Activated CD8-positive, alpha-beta T cell treated with anti-CD3 and anti-CD28 coated beads for 36 hours (primary cell): ENCODE results near the gene STXBP3. TPM values are rescaled to one million over a fixed set of nuclear protein-coding genes. Genes with fewer than 3 reads are reported as not detected.

ENCODE experiments used
- ATAC-seq: fragments of 200-7000 bp; cut with Tn5 transposase; one replicate; pipeline ENCODE4 v1.10.0; 2021; ENCODE audit warnings: mild to moderate bottlenecking, moderate library complexity
- CTCF ChIA-PET: fragments of 350-600 bp; sonication (Branson Sonifier 250); formaldehyde crosslinking; loops from one replicate; lab custom pipeline; 2021; ENCODE audit warnings: antibody characterized with exemption; lab: Charles Lee
- POLR2A ChIA-PET: fragments of 350-600 bp; sonication (Branson Sonifier 250); formaldehyde crosslinking; loops from one replicate; lab custom pipeline; 2021; ENCODE audit warnings: antibody characterized with exemption; lab: Charles Lee
- DNase-seq: peaks from one replicate; pipeline ENCODE4 v3.0.0-alpha.2; 2020
- H3K27ac Mint-ChIP-seq: one replicate; pipeline ENCODE4 v1.8.0; 2021; ENCODE audit warnings: mild to moderate bottlenecking, mixed read lengths
- H3K27me3 Mint-ChIP-seq: one replicate; pipeline ENCODE4 v1.8.0; 2021; ENCODE audit warnings: mixed read lengths
- H3K36me3 Mint-ChIP-seq: one replicate; pipeline ENCODE4 v1.8.0; 2021; ENCODE audit warnings: low read depth, mixed read lengths
- H3K4me1 Mint-ChIP-seq: one replicate; pipeline ENCODE4 v1.8.0; 2021; ENCODE audit warnings: low read depth, mixed read lengths
- H3K4me3 Mint-ChIP-seq: one replicate; pipeline ENCODE4 v1.8.0; 2021; ENCODE audit warnings: mild to moderate bottlenecking, moderate library complexity, mixed read lengths
- H3K9me3 Mint-ChIP-seq: one replicate; pipeline ENCODE4 v1.8.0; 2021; ENCODE audit warnings: mixed read lengths
- intact Hi-C: fragments of 100-400 bp; cut with micrococcal nuclease; formaldehyde crosslinking; loops from one replicate; pipeline ENCODE4 v1.10.0; 2022
- total RNA-seq, 2 experiments: library from RNA; stranded (reverse); gene quantifications; one replicate each; pipeline ENCODE4 v1.2.3, GENCODE V29; 2021
- TF ChIP-seq, protein P1 (sequence below): fragments of 200-600 bp; IDR thresholded peaks from one replicate; pipeline ENCODE4 v1.8.0; 2022; ENCODE audit warnings: antibody characterized with exemption, mild to moderate bottlenecking

The STXBP3 gene
- total RNA-seq, 2 experiments from 2014 or later = 34.4 to 38.3 TPM

DNA sequence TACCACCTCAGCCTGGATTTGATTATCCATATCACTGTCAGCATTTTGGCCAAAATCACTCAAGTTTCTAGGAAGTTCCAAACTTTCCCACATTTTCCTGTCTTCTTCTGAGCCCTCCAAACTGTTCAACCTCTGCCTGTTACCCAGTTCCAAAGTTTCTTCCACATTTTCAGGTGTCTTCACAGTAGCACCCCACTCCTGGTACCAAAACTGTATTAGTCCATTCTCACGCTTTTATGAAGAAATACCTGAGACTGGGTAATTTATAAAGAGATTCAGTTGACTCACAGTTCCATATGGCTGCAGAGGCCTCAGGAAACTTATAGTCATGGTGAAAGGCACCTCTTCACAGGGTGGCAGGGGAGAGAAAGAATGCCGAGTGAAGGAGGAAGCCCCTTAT, 39.4 kb downstream of the STXBP3 start:
- ChIA-PET POLR2A (interaction anchor here (0.6 kb wide), 1 partner anchor 104 kb away, joined by 3 read pairs; no protein-coding TSS in a partner anchor), CTCF (no interaction called here)
- Mint-ChIP-seq H3K4me1 (no peaks in the 10 kb centered on the region), H3K36me3 (peaks cover 77% of the 10 kb centered on the region), H3K4me3 (no peak overlapping the region), H3K27me3 (no peaks in the 10 kb centered on the region), H3K27ac (no peak overlapping the region), H3K9me3 (peaks cover 26% of the 10 kb centered on the region)
- TF ChIP-seq, protein P1, sequence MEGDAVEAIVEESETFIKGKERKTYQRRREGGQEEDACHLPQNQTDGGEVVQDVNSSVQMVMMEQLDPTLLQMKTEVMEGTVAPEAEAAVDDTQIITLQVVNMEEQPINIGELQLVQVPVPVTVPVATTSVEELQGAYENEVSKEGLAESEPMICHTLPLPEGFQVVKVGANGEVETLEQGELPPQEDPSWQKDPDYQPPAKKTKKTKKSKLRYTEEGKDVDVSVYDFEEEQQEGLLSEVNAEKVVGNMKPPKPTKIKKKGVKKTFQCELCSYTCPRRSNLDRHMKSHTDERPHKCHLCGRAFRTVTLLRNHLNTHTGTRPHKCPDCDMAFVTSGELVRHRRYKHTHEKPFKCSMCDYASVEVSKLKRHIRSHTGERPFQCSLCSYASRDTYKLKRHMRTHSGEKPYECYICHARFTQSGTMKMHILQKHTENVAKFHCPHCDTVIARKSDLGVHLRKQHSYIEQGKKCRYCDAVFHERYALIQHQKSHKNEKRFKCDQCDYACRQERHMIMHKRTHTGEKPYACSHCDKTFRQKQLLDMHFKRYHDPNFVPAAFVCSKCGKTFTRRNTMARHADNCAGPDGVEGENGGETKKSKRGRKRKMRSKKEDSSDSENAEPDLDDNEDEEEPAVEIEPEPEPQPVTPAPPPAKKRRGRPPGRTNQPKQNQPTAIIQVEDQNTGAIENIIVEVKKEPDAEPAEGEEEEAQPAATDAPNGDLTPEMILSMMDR = no peak
- no peak for ATAC-seq
- intact Hi-C loops = no loop called here
- DNase-seq = no peak

DNA sequence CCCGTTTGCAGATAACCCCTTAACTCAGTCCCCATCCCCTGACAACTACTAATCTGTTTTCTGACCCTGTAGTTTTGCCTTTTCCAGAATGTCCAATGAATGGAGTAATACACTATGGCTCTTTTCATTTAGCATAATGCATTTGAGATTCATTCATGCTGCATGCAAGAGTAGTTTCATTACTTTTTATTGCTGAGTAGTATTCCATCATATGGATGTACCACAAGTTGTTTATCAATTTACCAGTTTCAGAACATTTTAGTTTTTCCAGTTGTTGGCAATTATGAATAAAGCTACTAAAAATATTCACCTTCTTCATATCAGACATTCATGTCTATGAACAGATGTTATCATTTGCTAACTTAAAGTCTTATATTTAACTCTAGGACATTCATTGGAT, 45.3 kb downstream of the STXBP3 start:
- H3K27ac Mint-ChIP-seq = no peak overlapping the region
- H3K9me3 Mint-ChIP-seq = peaks cover 15% of the 10 kb centered on the region
- no peaks in the 10 kb centered on the region for H3K4me1 Mint-ChIP-seq
- CTCF ChIA-PET = interaction anchor here (2.0 kb wide), 1 partner anchor 36 kb away, joined by 6 read pairs; no protein-coding TSS in a partner anchor
- no peaks in the 10 kb centered on the region for H3K27me3 Mint-ChIP-seq
- H3K36me3 Mint-ChIP-seq = peaks cover 54% of the 10 kb centered on the region
- DNase-seq (no peak), ATAC-seq (no peak)
- POLR2A ChIA-PET = no interaction called here
- TF ChIP-seq, protein P1 = no peak
- intact Hi-C loops = no loop called here
- no peak overlapping the region for H3K4me3 Mint-ChIP-seq

DNA sequence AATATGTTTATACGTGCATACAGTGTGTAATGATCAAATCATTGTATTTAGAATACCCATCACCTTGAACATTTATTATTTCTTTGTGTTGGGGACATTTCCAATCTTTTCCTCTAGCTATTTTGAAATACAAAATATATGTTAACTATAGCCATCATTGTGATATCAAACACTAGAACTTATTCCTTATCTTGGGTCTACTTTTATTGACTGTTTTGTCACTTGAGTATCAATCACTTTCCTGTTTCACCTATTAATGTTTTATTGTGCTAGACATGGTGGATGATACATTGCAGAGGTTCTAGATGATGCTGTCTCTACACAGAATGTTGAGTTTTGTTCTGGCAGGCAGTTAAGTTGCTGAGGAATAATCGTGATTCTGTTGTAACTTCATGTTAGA, 45.9 kb downstream of the STXBP3 start:
- intact Hi-C loops = no loop called here
- TF ChIP-seq, protein P1 = no peak
- H3K27ac Mint-ChIP-seq = no peak overlapping the region
- H3K27me3 Mint-ChIP-seq = no peaks in the 10 kb centered on the region
- POLR2A ChIA-PET = no interaction called here
- ATAC-seq (no peak), DNase-seq (no peak)
- no peak overlapping the region for H3K4me3 Mint-ChIP-seq
- CTCF ChIA-PET = interaction anchor here (0.6 to 2.0 kb wide), 2 partner anchors 36 to 131 kb away, joined by 3 to 6 read pairs; no protein-coding TSS in a partner anchor
- H3K4me1 Mint-ChIP-seq = no peaks in the 10 kb centered on the region
- H3K9me3 Mint-ChIP-seq = peaks cover 15% of the 10 kb centered on the region
- H3K36me3 Mint-ChIP-seq = peaks cover 50% of the 10 kb centered on the region

DNA sequence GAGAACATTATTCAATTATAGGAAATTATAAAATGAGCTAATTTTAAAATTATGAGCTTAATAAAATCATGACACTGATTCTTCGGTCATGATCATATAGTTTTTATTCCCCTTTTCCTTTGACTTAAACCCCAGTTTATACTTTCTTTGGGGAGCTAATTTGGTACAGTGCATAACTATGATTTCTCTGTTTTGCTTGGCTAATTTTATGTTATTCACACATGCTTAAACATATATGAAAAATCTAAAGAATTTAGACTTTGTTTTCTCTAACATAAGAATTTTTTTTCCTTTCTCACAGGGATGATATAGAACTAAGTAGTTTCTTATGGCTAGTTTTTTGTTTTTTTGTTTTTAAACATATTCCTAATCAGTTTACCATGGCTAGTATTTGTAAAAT, 52.5 kb downstream of the STXBP3 start:
- ATAC-seq (no peak), DNase-seq (no peak)
- Mint-ChIP-seq H3K4me3 (no peak overlapping the region), H3K36me3 (peaks cover 29% of the 10 kb centered on the region), H3K27me3 (no peaks in the 10 kb centered on the region), H3K27ac (no peak overlapping the region), H3K9me3 (no peaks in the 10 kb centered on the region), H3K4me1 (peaks cover 3% of the 10 kb centered on the region)
- intact Hi-C loops = no loop called here
- ChIA-PET CTCF (interaction anchor here (1.8 kb wide), 1 partner anchor 29 kb away, joined by 4 read pairs; no protein-coding TSS in a partner anchor), POLR2A (interaction anchor here (0.8 kb wide), 1 partner anchor 11 kb away, joined by 3 read pairs; no protein-coding TSS in a partner anchor)
- TF ChIP-seq, protein P1 = no peak

DNA sequence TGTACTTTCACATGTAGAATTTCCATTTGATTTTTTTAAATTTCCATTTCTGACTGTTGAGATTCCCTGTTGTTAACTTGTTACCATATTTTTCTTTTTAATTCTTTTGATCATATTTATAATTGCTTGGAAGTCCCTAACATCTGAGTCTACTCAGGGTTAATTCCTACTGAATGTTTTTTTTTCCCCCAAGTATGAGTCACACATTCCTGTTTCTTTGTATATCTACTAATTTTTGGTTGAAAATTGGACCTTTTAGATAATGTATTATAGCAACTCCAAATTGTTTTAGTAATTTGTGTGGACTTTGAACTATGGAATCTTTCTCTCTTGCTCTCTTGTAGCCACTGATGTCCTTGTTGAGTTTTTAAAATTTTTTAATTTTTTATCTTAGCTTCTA, 54.6 kb downstream of the STXBP3 start:
- Mint-ChIP-seq H3K27ac (no peak overlapping the region), H3K4me3 (no peak overlapping the region), H3K27me3 (no peaks in the 10 kb centered on the region), H3K4me1 (peaks cover 3% of the 10 kb centered on the region), H3K9me3 (no peaks in the 10 kb centered on the region), H3K36me3 (peaks cover 23% of the 10 kb centered on the region)
- DNase-seq (no peak), ATAC-seq (no peak)
- TF ChIP-seq, protein P1 = no peak
- CTCF ChIA-PET = no interaction called here
- intact Hi-C loops = no loop called here
- POLR2A ChIA-PET = no interaction called here
